Activated naive CD8-positive, alpha-beta T cell treated with anti-CD3 and anti-CD28 coated beads, Interleukin-2, amount 50 U/mL, for 16 hours (primary cell): Measurements from ENCODE around the gene ASTN2.

Experiments
- DNase-seq: peaks from one replicate; pipeline ENCODE4 v3.0.0-alpha.2; 2020; ENCODE audit warnings: low read depth, low spot score

Gene ASTN2

DNA sequence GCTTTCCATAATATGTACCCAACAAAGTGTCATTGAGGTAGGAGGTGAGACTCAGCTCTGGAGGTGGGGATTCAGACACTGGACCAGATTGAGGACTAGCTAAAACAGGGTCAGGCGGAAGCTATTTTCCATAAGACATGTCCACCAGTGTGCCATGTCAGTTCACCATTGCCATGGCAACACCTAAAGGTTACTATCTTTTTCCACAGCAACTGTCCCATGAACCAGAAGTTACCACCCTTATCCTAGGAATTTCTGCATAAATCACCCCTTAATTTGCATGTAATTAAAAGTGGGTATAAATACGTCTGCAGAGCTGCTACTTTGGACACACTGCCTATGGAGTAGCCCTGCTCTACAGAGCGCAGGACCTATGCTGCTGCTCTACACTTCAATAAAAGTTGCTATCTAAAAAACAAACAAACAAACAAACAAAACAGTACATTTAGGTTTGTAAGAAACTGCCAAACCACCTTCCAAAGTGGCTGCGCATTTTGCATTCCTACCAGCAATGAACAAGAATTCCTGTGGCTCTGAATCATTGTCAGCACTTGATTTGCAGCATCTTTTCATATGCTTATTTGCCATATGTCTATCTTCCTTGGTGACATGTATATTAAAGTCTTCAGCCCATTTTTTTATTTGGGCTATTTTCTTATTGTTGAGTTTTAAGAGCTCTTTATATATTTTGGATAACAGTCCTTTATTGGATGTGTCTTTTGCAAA, 745.7 kb downstream of the ASTN2 start:
- DNase-seq = no peak

DNA sequence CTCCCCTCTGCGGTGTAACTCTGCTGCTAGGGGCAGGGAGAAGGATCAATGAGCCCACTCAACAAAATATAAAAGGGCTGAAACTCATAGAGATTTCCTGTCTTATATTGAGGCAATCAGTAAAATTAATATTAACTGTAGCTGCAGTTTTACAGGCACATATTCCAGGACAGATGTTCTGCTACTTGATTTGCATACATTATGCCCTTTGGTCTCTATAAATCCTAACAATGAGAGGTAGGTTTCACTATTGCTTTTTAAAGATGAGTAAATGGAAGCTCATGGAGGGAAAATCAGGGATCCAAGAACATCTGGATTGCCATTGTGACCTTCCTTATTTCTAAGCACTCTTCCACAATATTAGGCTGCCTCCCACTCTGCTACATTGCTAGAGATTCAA, 751.3 kb downstream of the ASTN2 start:
- no peak for DNase-seq

DNA sequence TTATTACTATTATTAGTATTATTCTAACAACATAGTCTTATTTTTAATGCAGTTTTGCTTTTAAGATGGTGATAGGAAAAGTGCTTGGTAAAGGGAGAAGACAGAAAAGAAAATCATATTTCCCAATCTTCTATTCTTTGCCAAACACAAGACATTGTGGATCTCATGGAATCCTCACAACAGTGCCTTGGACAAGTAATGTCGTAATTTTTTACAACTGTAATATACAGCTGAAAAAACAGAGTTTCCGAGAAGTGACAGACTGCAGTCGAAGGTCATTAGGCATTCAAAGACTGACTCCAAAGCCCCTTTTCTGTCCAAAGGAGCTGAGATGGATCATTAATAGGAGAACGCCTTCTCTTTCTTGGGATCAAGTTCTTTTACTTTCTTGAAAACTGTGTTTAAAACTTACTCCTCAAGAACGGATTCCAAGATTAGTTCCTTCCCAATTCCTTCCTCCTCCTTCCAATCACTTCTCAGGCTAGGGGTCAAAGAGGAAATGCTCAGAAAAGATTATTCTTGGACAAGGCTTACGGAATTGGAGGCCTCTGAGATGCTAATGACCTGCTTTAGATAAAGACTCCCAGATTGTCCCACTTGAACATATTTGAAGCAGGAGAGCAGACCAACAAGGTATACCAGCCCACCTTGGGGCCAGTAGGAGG, 752.1 kb downstream of the ASTN2 start:
- DNase-seq = no peak

DNA sequence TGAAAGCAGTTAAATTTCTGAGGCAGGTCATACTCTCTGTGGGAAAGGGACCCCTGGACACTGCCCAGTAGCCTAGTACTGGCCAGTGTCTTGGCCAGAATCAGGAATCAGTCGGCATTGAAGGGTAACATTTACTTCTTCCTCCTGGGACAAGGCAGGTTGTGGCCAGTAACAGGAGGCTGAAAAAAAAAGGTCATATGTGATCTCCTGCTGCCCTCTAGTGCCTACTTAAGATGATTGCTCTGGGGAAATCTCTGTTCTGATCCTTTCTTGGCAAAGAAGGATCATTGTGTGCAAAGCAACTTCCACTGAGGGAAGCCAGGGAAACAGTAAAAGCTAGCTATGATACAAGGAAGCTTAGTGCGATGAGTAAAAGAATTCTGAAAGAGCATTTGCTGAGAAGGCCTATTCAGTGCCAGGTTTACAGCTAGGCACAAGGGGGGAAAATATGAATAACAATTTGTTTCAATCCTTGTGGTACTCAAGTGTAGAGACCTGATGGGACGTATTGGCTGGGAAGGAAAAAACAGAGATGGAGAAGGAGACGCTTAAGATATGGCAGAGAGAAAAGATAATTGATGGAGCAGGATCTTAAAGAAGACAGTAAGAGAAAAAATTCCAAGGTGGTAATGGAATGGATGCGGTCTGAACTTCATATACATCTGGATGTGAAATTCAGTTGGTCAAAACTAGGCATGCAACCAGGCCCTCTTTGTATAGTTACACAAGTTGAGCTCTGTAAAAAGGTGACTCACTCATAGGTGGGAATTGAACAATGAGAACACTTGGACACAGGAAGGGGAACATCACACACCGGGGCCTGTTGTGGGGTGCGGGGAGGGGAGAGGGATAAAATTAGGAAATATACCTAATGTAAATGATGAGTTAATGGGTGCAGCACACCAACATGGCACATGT, 753.6 kb downstream of the ASTN2 start:
- DNase-seq = no peak

- no peak for DNase-seq
Measured at GRCh38 chr9:116658265-116658664, 756.6 kb downstream of the ASTN2 start.

- no peak for DNase-seq
Measured at GRCh38 chr9:116656977-116657376, 757.9 kb downstream of the ASTN2 start.

DNA sequence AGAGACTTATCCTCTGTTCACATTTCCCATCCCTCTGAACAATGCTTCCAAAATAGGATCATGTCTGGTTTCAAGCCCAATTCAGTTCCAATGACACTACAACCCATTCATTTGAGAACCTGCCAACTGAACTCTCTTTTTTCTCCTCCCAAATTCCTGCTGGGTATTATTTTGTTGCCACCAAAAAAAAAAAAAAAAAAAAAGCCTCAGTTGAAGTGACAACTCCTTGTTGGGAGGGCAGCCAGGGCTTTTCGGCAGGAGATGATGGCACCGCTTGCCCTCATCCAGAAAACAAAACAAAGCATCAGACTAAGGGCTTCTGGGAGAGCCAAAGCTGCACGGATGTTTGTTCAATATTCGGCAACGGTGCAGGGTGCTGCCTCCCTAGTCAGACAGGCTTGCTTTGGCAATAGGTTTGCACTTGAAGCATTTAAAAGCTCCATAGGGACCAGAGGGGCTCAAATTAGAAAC, 758.3 kb downstream of the ASTN2 start:
- DNase-seq = no peak

GRCh38 chr9:116654059-116654355, 760.9 kb downstream of the ASTN2 start:
- no peak for DNase-seq

GRCh38 chr9:116653348-116654058, 761.4 kb downstream of the ASTN2 start:
- no peak for DNase-seq

DNA sequence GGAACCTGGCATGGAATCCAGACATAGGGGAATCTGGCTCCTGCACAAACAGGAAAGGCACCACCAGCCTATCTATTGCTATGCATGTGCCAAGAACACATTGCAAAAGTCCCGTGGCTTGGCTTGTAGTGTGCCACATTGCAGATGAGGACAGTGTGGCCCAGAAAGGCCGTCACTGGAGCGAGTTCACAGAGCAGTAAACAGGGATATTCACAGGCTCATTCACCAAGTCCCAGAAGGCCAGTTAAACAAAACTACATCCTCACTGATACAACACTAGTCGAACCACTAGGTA, 767.4 kb downstream of the ASTN2 start:
- DNase-seq = no peak

- DNase-seq = no peak
Measured at GRCh38 chr9:116646661-116647514, 768.0 kb downstream of the ASTN2 start.

DNA sequence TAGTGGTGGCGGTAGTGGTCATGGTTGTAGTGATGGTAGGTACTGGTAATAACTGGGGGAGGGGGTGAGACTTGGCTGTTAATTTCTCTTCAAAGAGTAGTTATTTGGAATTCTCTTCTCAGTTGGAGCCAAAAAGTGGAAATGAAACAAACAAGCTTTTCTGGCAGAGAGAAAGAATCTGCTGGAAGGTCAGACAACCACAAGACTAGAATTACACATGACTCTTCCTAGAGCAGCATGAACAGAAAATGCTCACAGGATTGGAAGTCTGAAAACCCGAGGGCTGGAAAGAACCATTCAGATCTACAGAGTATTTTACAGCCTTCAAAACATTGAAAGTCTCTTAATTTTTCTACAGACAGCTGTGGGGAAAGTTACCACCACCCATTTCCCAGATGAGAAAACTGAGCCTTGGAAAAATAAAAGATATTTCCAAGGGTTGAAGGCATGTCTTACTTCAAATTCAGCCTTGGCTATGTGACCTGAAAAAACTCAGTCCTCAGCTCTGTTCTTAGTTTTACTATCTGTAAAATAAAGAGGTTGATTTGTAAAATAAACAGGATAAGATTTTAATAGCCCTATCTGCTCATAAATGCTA, 770.7 kb downstream of the ASTN2 start:
- DNase-seq = no peak

- DNase-seq = no peak
Measured at GRCh38 chr9:116643691-116644090, 771.2 kb downstream of the ASTN2 start.

GRCh38 chr9:116641292-116642059, 773.4 kb downstream of the ASTN2 start:
- DNase-seq = no peak

DNA sequence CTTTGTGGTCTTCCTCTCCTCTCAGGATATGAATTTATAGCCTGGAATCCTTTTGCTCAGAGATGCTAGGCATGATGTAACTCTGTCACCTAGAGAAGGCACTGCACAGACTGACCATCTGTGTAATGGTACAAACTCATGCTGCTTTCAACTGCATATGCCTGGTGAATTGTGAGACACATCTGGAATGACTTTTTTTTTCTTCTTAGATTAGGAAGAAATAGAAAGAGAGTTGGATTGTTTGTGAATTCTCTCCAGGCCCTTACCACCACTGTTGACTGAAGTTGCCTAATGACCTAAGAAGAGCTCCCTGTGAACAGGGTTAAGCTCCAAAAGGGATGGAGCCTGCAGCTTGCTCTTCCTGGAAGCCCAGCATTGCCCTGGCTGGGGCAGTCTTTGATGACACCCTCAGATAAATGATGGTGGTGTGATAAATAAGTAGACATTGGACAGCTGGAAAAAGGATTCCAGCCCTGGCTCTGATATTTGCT, 775.6 kb downstream of the ASTN2 start:
- DNase-seq = no peak

GRCh38 chr9:116635908-116636307, 778.9 kb downstream of the ASTN2 start:
- no peak for DNase-seq

DNA sequence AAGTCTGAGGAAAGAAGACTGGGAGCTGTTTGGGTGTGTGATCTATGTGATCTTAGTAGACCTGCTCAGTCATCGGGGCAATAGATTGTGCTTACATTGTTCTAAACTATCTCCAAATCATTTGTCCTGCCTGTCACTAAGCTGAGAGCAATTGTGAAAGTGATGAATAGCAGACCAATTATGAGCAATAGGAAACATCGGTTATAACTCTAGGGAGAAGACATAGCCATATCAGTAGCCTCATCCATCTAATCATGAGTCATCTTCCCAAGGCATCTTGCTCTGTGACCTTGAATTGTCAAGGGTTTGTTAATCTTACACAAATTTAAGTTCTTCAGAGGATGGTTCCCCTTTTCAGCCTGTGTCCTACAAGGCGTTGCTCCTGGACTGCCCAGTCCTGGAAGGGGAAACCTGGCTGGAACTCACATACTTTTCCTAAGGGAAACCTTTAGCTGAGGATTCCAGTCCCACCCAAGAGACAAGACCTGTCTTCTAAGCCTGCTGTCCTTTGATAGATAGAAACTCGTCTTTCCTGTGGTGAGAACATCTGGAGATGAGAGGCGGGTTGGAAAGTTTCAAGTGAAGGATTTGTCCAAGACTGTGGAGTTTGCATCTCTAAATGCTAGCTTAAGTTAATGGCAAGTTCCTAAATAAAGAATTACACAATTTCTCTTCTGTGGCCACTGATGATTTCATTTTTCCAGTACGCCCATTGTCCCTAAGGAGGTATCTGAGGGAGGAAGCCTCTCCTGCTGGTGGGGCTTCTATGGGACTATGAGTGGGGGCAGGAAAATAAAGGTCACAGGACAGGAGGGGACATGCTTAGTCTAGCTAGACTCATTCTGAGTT, 781.6 kb downstream of the ASTN2 start:
- no peak for DNase-seq

DNA sequence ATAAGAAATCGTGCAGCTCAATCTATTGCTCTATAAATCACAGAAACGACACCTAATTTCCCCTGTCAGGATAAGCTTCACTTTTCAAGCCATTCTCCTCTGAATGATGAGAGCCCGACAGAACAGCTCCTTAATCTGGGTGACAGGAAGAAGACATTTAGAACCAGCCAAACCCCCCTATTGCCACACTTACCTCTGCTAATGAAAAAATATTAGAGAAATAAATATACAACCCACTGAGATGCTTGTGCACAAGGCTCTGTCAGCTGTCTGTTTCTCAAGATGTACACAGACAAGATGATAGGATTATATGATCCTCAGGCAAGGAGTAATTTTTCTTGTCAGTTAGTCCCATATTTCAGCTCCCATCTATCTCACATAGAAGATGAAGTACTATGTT, 785.2 kb downstream of the ASTN2 start:
- DNase-seq = no peak

DNA sequence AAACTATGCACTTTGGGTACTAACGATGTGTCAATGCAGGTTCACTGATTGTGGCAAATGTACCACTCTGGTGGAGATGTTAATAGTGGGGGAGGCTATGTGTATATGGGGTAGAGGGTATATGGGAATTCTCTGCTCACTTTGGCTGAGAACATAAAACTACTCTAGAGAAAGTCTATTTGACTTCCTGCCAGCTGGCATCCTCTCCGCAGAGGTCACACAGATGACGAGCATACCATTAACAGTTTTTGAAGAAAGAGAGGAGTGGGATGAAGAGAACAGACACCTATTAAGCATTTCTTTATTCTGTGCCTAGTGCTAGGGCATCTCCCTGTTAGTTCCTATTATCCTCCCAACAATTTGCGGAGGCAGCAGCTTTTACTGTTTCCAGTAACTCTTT, 786.1 kb downstream of the ASTN2 start:
- no peak for DNase-seq
